GM12878 (cell line): ENCODE data around the gene EGR4. TPM values are rescaled to one million over a fixed set of nuclear protein-coding genes. Genes with fewer than 3 reads are reported as not detected.

Experiments
- BHLHE40 ChIP-seq, 2 experiments: fragments of 450-650 bp in 1 of 2; IDR thresholded peaks; 2 replicates each; pipeline ENCODE4 v1.6.1; 2011 to 2017; ENCODE audit warnings: low read depth in 2 of 2, borderline replicate concordance in 1 of 2, improper control_type of control experiment in 1 of 2, low read length in 1 of 2, mild to moderate bottlenecking in 1 of 2
- BRCA1 ChIP-seq: IDR thresholded peaks from 2 replicates; pipeline ENCODE4 v1.6.1; 2011; ENCODE audit warnings: low read depth, low read length, improper control_type of control experiment
- CEBPZ ChIP-seq: fragments of 150-350 bp; IDR thresholded peaks from 2 replicates; pipeline ENCODE4 v1.6.1; 2016; ENCODE audit warnings: low read depth, low read length
- EP300 ChIP-seq, 2 experiments: fragments of 150-350 bp in 1 of 2; IDR thresholded peaks; 2 replicates each; pipeline ENCODE4 v1.6.1; 2011 to 2012; ENCODE audit warnings: low read depth in 2 of 2, low read length in 2 of 2, borderline replicate concordance in 1 of 2, improper control_type of control experiment in 1 of 2, inconsistent platforms in 1 of 2; ENCODE audit not compliant: control insufficient read depth in 1 of 2
- FOS ChIP-seq: IDR thresholded peaks from 3 replicates; pipeline ENCODE4 v1.6.1; 2011; ENCODE audit warnings: borderline replicate concordance; ENCODE audit not compliant: insufficient read length; ENCODE audit errors: extremely low read depth
- HDAC2 ChIP-seq: fragments of 200-600 bp; sonication (generic); IDR thresholded peaks from 2 replicates; pipeline ENCODE4 v1.6.1; 2017
- HDAC6 ChIP-seq: fragments of 200-600 bp; sonication (generic); IDR thresholded peaks from one replicate; pipeline ENCODE4 v1.8.0; 2017; ENCODE audit warnings: antibody characterized with exemption; ENCODE audit not compliant: unreplicated experiment
- HDGF ChIP-seq: fragments of 450-650 bp; IDR thresholded peaks from 2 replicates; pipeline ENCODE4 v1.6.1; 2016; ENCODE audit warnings: antibody characterized with exemption
- LARP7 ChIP-seq: fragments of 450-650 bp; IDR thresholded peaks from 2 replicates; pipeline ENCODE4 v1.6.1; 2017; ENCODE audit warnings: mild to moderate bottlenecking
- MEF2B ChIP-seq: fragments of 450-650 bp; IDR thresholded peaks from 2 replicates; pipeline ENCODE4 v1.6.1; 2018; ENCODE audit warnings: mild to moderate bottlenecking, moderate library complexity; ENCODE audit not compliant: partially characterized antibody, poor library complexity, severe bottlenecking
- POU2F2 ChIP-seq: IDR thresholded peaks from 3 replicates; pipeline ENCODE4 v1.6.1; 2011; ENCODE audit warnings: low read depth, mild to moderate bottlenecking, low read length, borderline replicate concordance
- RB1 ChIP-seq: fragments of 450-650 bp; formaldehyde crosslinking; IDR thresholded peaks from 2 replicates; pipeline ENCODE4 v1.6.1; 2017; ENCODE audit warnings: mild to moderate bottlenecking, borderline replicate concordance
- RCOR1 ChIP-seq: conservative IDR thresholded peaks from 2 replicates; pipeline ENCODE4 v1.6.1; 2012; ENCODE audit warnings: low read depth, low read length, improper control_type of control experiment
- SMAD5 ChIP-seq: IDR thresholded peaks from 2 replicates; pipeline ENCODE4 v1.6.1; 2016; ENCODE audit warnings: antibody characterized with exemption, low read depth
- SMC3 ChIP-seq: IDR thresholded peaks from 2 replicates; pipeline ENCODE4 v1.6.1; 2011; ENCODE audit warnings: low read length, improper control_type of control experiment, borderline replicate concordance
- SRF ChIP-seq, 2 experiments: IDR thresholded peaks; 2 replicates each; pipeline ENCODE4 v1.6.1; 2011; ENCODE audit warnings: low read depth in 2 of 2, low read length in 2 of 2, mild to moderate bottlenecking in 1 of 2, moderate library complexity in 1 of 2
- polyA plus RNA-seq, 11 experiments: library from polyadenylated mRNA; depleted of rRNA in 4 of 11; unstranded in 6 of 11; stranded (reverse) in 5 of 11; fragments of >200 nt; fragmentation: Nextera tagmentation in 4 of 11; fragmentation: Illumina TruSeq in 1 of 11; extraction: Ambion mirVana in 4 of 11; extraction: Trizol in 1 of 11; gene quantifications; 1 replicate in 1 of 11; 2 replicates in 10 of 11; pipeline versions ENCODE4 v1.2.1 to v1.2.3, GENCODE V29; 2011 to 2016; ENCODE audit warnings: inconsistent platforms in 2 of 11, missing spikeins in 2 of 11, low read depth in 1 of 11
- total RNA-seq, 4 experiments: library from RNA; depleted of rRNA in 3 of 4; stranded (reverse); fragments of >200 nt in 3 of 4; fragmentation: Illumina TruSeq in 1 of 4; extraction: Trizol in 1 of 4; gene quantifications; 2 replicates each; pipeline versions ENCODE4 v1.2.1 to v1.2.3, GENCODE V29; 2013 to 2021
- TF ChIP-seq, protein P1 (sequence below): IDR thresholded peaks from 2 replicates; pipeline ENCODE4 v1.6.1; 2012; ENCODE audit warnings: low read depth, low read length, improper control_type of control experiment
- TF ChIP-seq, protein P2 (sequence below): IDR thresholded peaks from 2 replicates; pipeline ENCODE4 v1.6.1; 2011; ENCODE audit warnings: borderline replicate concordance, low read depth, mild to moderate bottlenecking, moderate library complexity, low read length; ENCODE audit not compliant: insufficient read depth, poor library complexity, severe bottlenecking
- TF ChIP-seq, protein P3 (sequence below): fragments of 450-650 bp; conservative IDR thresholded peaks from 2 replicates; pipeline ENCODE4 v1.6.1; 2017; ENCODE audit warnings: mild to moderate bottlenecking, moderate library complexity
- TF ChIP-seq, protein P4 (sequence below): IDR thresholded peaks from 2 replicates; pipeline ENCODE4 v1.6.1; 2011; ENCODE audit warnings: borderline replicate concordance, low read depth, mild to moderate bottlenecking, moderate library complexity, mixed read lengths, low read length; ENCODE audit not compliant: insufficient read depth; ENCODE audit errors: extremely low read length

Gene EGR4
- total and polyA plus RNA-seq, 10 of the 15 experiments (the other 5 are each of a cell fraction or from before 2014, with no cell fraction given): 0.07 TPM; not detected in 9

GRCh38 chr2:73293534-73294171 is at the start of gene EGR4 (continued):
- TF ChIP-seq CEBPZ: no peak
- TF ChIP-seq, protein P1, sequence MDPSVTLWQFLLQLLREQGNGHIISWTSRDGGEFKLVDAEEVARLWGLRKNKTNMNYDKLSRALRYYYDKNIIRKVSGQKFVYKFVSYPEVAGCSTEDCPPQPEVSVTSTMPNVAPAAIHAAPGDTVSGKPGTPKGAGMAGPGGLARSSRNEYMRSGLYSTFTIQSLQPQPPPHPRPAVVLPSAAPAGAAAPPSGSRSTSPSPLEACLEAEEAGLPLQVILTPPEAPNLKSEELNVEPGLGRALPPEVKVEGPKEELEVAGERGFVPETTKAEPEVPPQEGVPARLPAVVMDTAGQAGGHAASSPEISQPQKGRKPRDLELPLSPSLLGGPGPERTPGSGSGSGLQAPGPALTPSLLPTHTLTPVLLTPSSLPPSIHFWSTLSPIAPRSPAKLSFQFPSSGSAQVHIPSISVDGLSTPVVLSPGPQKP: peak; percentile 98
- TF ChIP-seq RB1: 0 out of 2 replicates have a peak, but pooled peaks have one; percentile 64
- TF ChIP-seq RCOR1: 0 out of 2 replicates have a peak, but pooled peaks have one; percentile 61
- no peak for TF ChIP-seq BRCA1
- TF ChIP-seq FOS: no peak
- no peak for TF ChIP-seq SMC3
- TF ChIP-seq, protein P2, sequence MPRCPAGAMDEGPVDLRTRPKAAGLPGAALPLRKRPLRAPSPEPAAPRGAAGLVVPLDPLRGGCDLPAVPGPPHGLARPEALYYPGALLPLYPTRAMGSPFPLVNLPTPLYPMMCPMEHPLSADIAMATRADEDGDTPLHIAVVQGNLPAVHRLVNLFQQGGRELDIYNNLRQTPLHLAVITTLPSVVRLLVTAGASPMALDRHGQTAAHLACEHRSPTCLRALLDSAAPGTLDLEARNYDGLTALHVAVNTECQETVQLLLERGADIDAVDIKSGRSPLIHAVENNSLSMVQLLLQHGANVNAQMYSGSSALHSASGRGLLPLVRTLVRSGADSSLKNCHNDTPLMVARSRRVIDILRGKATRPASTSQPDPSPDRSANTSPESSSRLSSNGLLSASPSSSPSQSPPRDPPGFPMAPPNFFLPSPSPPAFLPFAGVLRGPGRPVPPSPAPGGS: no peak
- TF ChIP-seq, protein P3, sequence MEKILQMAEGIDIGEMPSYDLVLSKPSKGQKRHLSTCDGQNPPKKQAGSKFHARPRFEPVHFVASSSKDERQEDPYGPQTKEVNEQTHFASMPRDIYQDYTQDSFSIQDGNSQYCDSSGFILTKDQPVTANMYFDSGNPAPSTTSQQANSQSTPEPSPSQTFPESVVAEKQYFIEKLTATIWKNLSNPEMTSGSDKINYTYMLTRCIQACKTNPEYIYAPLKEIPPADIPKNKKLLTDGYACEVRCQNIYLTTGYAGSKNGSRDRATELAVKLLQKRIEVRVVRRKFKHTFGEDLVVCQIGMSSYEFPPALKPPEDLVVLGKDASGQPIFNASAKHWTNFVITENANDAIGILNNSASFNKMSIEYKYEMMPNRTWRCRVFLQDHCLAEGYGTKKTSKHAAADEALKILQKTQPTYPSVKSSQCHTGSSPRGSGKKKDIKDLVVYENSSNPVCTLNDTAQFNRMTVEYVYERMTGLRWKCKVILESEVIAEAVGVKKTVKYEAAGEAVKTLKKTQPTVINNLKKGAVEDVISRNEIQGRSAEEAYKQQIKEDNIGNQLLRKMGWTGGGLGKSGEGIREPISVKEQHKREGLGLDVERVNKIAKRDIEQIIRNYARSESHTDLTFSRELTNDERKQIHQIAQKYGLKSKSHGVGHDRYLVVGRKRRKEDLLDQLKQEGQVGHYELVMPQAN: 0 out of 2 replicates have a peak, but pooled peaks have one; percentile 36
- TF ChIP-seq, protein P4, sequence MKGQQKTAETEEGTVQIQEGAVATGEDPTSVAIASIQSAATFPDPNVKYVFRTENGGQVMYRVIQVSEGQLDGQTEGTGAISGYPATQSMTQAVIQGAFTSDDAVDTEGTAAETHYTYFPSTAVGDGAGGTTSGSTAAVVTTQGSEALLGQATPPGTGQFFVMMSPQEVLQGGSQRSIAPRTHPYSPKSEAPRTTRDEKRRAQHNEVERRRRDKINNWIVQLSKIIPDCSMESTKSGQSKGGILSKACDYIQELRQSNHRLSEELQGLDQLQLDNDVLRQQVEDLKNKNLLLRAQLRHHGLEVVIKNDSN: no peak
- no peak for TF ChIP-seq POU2F2
- TF ChIP-seq BHLHE40 (IDR thresholded peaks at IDR 0.05; ENCODE audit: borderline replicate concordance in 1 of 2, low read depth in 2 of 2, low read length in 1 of 2): peak; percentile 34 to 48; a peak in 2 of 4 replicates
- TF ChIP-seq SRF (IDR thresholded peaks at IDR 0.05; ENCODE audit: low read depth in 2 of 2, low read length in 2 of 2): peak; percentile 99
- no peak for TF ChIP-seq SMAD5
- TF ChIP-seq HDAC2: no peak
- no peak for TF ChIP-seq MEF2B
- TF ChIP-seq HDGF: no peak
- TF ChIP-seq HDAC6: peak; percentile 67
- no peak for TF ChIP-seq LARP7
- no peak for TF ChIP-seq EP300 (IDR thresholded peaks at IDR 0.05; ENCODE audit: borderline replicate concordance in 1 of 2, control insufficient read depth in 1 of 2, low read depth in 2 of 2, low read length in 2 of 2)
